Stimulated activated CD8-positive, alpha-beta memory T cell treated with anti-CD3 and anti-CD28 coated beads, Interleukin-4, amount 100 ng/mL, for 1 hour (primary cell): Measurements from ENCODE around the gene ARR3.
A peak's percentile ranks its signal among the peaks of the same experiment; 100 is the strongest.
"Not testable (repeated sequence)": the region's sequence is repeated elsewhere in the genome, so short reads cannot be mapped to it uniquely, and the experiment has no call there.

Experiments used
- DNase-seq, 2 donors: peaks; one replicate each; pipeline ENCODE4 v3.0.0-alpha.2; 2020; ENCODE audit warnings: low read depth in 2 of 2, low spot score in 1 of 2

The ARR3 gene

GRCh38 chrX:70279081-70279480, 10.9 kb downstream of the ARR3 start:
- DNase-seq = no peak

- DNase-seq = no peak
These were observed 12.4 kb downstream of the ARR3 start for GRCh38 chrX:70280573-70280972.

GRCh38 chrX:70281951-70282350, 13.8 kb downstream of the ARR3 start, which contains the start of gene RAB41:
Gene RAB41 (plus strand): TSS chrX:70282172. CDS start chrX:70282218, 46 bp downstream.
- DNase-seq = no peak

- DNase-seq = no peak
These were observed 21.1 kb downstream of the ARR3 start for GRCh38 chrX:70289168-70289792.

GRCh38 chrX:70289793-70290770, 21.9 kb downstream of the ARR3 start, which contains the start of the genes KIF4A and PDZD11:
Gene KIF4A (plus strand): TSS chrX:70290104. CDS start chrX:70290459, 355 bp downstream.
Gene PDZD11 (minus strand): TSS chrX:70289927. CDS start chrX:70289341, 586 bp downstream.
- DNase-seq = peak; percentile 22 to 53

- DNase-seq = no peak
These were observed 24.7 kb downstream of the ARR3 start for GRCh38 chrX:70292788-70293187.

- no peak for DNase-seq
These were observed 25.5 kb downstream of the ARR3 start for GRCh38 chrX:70293621-70294020.

- no peak for DNase-seq
These were observed 33.6 kb downstream of the ARR3 start for GRCh38 chrX:70301716-70302115.

- DNase-seq = no peak
These were observed 45.4 kb downstream of the ARR3 start for GRCh38 chrX:70313503-70313902.

GRCh38 chrX:70322784-70323183, 54.6 kb downstream of the ARR3 start:
- no peak for DNase-seq

GRCh38 chrX:70323628-70324027, 55.5 kb downstream of the ARR3 start:
- not testable (repeated sequence) for DNase-seq

- no peak for DNase-seq
These were observed 56.2 kb downstream of the ARR3 start for GRCh38 chrX:70324326-70324725.

- no peak for DNase-seq
These were observed 63.0 kb downstream of the ARR3 start for GRCh38 chrX:70331161-70331560.
